SK-N-SH (cell line): ENCODE results near the gene KRT84.

Experiments used
- GABPA ChIP-seq: IDR thresholded peaks from 2 replicates; pipeline ENCODE4 v1.4.0; 2012; ENCODE audit warnings: low read depth, mild to moderate bottlenecking
- NRF1 ChIP-seq: IDR thresholded peaks from 2 replicates; pipeline ENCODE4 v1.6.1; 2012; ENCODE audit warnings: low read depth, mild to moderate bottlenecking, low read length
- TF ChIP-seq, protein P1 (sequence below): fragments of 200-600 bp; sonication (generic); IDR thresholded peaks from 2 replicates; pipeline ENCODE4 v1.6.1; 2017; ENCODE audit warnings: antibody characterized with exemption, mild to moderate bottlenecking, moderate library complexity
- TF ChIP-seq, protein P2 (sequence below): IDR thresholded peaks from 2 replicates; pipeline ENCODE4 v1.6.1; 2012; ENCODE audit warnings: mild to moderate bottlenecking, low read depth, low read length, moderate library complexity
- TF ChIP-seq, protein P3 (sequence below): IDR thresholded peaks from 2 replicates; pipeline ENCODE4 v1.4.0; 2012; ENCODE audit warnings: low read depth, borderline replicate concordance

- TF ChIP-seq, protein P1, sequence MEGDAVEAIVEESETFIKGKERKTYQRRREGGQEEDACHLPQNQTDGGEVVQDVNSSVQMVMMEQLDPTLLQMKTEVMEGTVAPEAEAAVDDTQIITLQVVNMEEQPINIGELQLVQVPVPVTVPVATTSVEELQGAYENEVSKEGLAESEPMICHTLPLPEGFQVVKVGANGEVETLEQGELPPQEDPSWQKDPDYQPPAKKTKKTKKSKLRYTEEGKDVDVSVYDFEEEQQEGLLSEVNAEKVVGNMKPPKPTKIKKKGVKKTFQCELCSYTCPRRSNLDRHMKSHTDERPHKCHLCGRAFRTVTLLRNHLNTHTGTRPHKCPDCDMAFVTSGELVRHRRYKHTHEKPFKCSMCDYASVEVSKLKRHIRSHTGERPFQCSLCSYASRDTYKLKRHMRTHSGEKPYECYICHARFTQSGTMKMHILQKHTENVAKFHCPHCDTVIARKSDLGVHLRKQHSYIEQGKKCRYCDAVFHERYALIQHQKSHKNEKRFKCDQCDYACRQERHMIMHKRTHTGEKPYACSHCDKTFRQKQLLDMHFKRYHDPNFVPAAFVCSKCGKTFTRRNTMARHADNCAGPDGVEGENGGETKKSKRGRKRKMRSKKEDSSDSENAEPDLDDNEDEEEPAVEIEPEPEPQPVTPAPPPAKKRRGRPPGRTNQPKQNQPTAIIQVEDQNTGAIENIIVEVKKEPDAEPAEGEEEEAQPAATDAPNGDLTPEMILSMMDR: no peak
- no peak for TF ChIP-seq NRF1
- TF ChIP-seq, protein P2, sequence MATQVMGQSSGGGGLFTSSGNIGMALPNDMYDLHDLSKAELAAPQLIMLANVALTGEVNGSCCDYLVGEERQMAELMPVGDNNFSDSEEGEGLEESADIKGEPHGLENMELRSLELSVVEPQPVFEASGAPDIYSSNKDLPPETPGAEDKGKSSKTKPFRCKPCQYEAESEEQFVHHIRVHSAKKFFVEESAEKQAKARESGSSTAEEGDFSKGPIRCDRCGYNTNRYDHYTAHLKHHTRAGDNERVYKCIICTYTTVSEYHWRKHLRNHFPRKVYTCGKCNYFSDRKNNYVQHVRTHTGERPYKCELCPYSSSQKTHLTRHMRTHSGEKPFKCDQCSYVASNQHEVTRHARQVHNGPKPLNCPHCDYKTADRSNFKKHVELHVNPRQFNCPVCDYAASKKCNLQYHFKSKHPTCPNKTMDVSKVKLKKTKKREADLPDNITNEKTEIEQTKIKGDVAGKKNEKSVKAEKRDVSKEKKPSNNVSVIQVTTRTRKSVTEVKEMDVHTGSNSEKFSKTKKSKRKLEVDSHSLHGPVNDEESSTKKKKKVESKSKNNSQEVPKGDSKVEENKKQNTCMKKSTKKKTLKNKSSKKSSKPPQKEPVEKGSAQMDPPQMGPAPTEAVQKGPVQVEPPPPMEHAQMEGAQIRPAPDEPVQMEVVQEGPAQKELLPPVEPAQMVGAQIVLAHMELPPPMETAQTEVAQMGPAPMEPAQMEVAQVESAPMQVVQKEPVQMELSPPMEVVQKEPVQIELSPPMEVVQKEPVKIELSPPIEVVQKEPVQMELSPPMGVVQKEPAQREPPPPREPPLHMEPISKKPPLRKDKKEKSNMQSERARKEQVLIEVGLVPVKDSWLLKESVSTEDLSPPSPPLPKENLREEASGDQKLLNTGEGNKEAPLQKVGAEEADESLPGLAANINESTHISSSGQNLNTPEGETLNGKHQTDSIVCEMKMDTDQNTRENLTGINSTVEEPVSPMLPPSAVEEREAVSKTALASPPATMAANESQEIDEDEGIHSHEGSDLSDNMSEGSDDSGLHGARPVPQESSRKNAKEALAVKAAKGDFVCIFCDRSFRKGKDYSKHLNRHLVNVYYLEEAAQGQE: no peak
- no peak for TF ChIP-seq GABPA
- TF ChIP-seq, protein P3, sequence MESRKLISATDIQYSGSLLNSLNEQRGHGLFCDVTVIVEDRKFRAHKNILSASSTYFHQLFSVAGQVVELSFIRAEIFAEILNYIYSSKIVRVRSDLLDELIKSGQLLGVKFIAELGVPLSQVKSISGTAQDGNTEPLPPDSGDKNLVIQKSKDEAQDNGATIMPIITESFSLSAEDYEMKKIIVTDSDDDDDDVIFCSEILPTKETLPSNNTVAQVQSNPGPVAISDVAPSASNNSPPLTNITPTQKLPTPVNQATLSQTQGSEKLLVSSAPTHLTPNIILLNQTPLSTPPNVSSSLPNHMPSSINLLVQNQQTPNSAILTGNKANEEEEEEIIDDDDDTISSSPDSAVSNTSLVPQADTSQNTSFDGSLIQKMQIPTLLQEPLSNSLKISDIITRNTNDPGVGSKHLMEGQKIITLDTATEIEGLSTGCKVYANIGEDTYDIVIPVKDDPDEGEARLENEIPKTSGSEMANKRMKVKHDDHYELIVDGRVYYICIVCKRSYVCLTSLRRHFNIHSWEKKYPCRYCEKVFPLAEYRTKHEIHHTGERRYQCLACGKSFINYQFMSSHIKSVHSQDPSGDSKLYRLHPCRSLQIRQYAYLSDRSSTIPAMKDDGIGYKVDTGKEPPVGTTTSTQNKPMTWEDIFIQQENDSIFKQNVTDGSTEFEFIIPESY: no peak
Observed at GRCh38 chr12:52385226-52385702, at the start of gene KRT84.
